Mammary epithelial cell (primary cell): ENCODE data around the gene PAQR5.

Source experiments
- EZH2 ChIP-seq: IDR thresholded peaks from 2 replicates; pipeline ENCODE4 v1.6.1; 2012; ENCODE audit warnings: low read length, inconsistent platforms, borderline replicate concordance
- TF ChIP-seq, protein P1 (sequence below), 2 donors: IDR thresholded peaks in 1 of 2; conservative IDR thresholded peaks in 1 of 2; 2 replicates each; pipeline ENCODE4 v1.5.1; 2011 to 2012; ENCODE audit warnings: inconsistent platforms in 2 of 2, low read length in 2 of 2, mild to moderate bottlenecking in 2 of 2, control low read depth in 1 of 2, low read depth in 1 of 2; ENCODE audit not compliant: insufficient read depth in 1 of 2; ENCODE audit errors: extremely low read depth in 1 of 2

DNA sequence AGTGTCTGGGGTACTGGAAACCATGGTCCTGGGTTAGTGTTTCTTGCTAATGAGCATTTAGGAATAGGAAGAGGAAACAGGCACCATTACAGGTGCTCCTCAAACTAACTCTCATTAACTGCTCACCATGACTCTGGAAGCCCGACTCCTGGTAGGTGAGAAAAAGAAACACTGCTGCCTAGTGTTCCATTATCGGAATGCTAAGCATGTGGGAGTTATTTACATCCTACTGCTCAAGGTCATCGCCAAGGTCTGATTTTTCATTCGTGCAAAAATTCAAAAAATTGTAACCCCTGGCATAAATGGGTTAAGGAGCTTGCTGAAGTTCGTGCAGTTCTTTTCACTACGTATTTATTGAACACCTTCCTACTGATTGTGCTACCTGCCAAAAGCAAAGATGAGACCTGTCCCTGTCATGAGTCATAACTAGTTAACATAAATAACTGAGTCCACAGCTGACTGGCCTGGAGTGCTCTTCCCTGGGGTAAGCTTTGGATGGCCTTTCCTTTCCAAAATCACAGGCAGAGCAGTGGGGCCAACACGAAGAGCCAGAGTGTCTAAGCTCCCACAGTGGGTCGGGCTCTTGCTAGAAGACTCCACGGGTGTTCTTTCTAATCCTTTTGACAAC, 22.7 kb upstream of the PAQR5 start:
- TF ChIP-seq, protein P1, sequence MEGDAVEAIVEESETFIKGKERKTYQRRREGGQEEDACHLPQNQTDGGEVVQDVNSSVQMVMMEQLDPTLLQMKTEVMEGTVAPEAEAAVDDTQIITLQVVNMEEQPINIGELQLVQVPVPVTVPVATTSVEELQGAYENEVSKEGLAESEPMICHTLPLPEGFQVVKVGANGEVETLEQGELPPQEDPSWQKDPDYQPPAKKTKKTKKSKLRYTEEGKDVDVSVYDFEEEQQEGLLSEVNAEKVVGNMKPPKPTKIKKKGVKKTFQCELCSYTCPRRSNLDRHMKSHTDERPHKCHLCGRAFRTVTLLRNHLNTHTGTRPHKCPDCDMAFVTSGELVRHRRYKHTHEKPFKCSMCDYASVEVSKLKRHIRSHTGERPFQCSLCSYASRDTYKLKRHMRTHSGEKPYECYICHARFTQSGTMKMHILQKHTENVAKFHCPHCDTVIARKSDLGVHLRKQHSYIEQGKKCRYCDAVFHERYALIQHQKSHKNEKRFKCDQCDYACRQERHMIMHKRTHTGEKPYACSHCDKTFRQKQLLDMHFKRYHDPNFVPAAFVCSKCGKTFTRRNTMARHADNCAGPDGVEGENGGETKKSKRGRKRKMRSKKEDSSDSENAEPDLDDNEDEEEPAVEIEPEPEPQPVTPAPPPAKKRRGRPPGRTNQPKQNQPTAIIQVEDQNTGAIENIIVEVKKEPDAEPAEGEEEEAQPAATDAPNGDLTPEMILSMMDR (conservative IDR thresholded peaks at IDR 0.05 in 1 of 2, IDR thresholded peaks at IDR 0.05 in 1 of 2; ENCODE audit: extremely low read depth in 1 of 2, insufficient read depth in 1 of 2, low read depth in 1 of 2, low read length in 2 of 2) = no peak
- TF ChIP-seq EZH2 = no peak
